Smooth muscle cell of the pulmonary artery (primary cell): ENCODE data around the gene ZBTB21. TPM values are rescaled to one million over a fixed set of nuclear protein-coding genes. Genes with fewer than 3 reads are reported as not detected.

Source experiments
- total RNA-seq: library from RNA; depleted of rRNA; stranded (reverse); fragments of >200 nt; gene quantifications from 2 replicates; pipeline ENCODE4 v1.2.3, GENCODE V29; 2014

Gene ZBTB21
- total RNA-seq = 8.2 and 10.1 TPM in 2 replicates

GRCh38 chr21:42009831-42010506 is at the start of gene ZBTB21:
TSS of gene ZBTB21 (minus strand) at chr21:42010360. CDS start at chr21:41994095, 16,265 bp downstream.

GRCh38 chr21:41953831-41954653 is 56.1 kb downstream of the ZBTB21 start, which contains the start of gene C2CD2:
TSS of gene C2CD2 (minus strand) at chr21:41954018. CDS start at chr21:41953648, 370 bp downstream.

Other genes with a start within 250 kb of the ZBTB21 start
- 3.3 and 15.0 TPM in 2 replicates for gene RIPK4, start 243.3 kb downstream of the ZBTB21 start, total RNA-seq
- 5.8 and 6.4 TPM in 2 replicates for gene PRDM15, start 131.0 kb downstream of the ZBTB21 start, total RNA-seq
- gene C2CD2, start 56.3 kb downstream of the ZBTB21 start, total RNA-seq = 53.3 and 63.5 TPM in 2 replicates
- 0.03 TPM in 1 of 2 replicates, not detected in the other for gene UMODL1, start 61.0 kb upstream of the ZBTB21 start, total RNA-seq
- gene ABCG1, start 208.8 kb upstream of the ZBTB21 start, total RNA-seq = 1.0 and 3.3 TPM in 2 replicates